Neural progenitor cell (in vitro differentiated cells): Measurements from ENCODE around the gene IFT81.

Experiments
- EZH2 ChIP-seq: fragments of 200-600 bp; sonication (generic); IDR thresholded peaks from 2 replicates; pipeline ENCODE4 v1.6.1; 2017; ENCODE audit warnings: antibody characterized with exemption, mild to moderate bottlenecking, moderate library complexity
- EZH2phosphoT487 ChIP-seq: fragments of 200-600 bp; sonication (generic); IDR thresholded peaks from 2 replicates; pipeline ENCODE4 v1.6.1; 2017; ENCODE audit warnings: antibody characterized with exemption
- TF ChIP-seq, protein P1 (sequence below): fragments of 200-600 bp; sonication (generic); IDR thresholded peaks from 2 replicates; pipeline ENCODE4 v1.5.1; 2017; ENCODE audit warnings: antibody characterized with exemption, mild to moderate bottlenecking

DNA sequence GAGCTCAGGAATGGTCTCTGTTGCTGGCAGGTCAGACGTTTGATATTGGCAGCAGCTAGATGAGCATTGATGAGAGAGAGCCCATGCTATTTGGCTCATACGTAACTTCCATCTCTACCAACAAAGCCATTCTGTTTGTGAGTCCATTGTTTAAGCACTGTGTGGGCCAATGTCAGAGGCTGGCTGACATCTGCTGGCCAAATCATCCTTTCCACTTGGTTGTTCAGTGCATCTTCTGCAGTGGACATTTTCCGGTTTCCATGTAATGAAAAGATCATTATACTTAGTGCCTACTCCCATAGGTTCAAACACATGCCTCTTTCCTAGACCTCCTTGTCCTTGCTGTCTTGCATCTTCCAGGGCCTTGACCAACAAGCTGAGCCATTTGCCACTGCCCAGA lies 59.2 kb downstream of the IFT81 start:
- TF ChIP-seq, protein P1, sequence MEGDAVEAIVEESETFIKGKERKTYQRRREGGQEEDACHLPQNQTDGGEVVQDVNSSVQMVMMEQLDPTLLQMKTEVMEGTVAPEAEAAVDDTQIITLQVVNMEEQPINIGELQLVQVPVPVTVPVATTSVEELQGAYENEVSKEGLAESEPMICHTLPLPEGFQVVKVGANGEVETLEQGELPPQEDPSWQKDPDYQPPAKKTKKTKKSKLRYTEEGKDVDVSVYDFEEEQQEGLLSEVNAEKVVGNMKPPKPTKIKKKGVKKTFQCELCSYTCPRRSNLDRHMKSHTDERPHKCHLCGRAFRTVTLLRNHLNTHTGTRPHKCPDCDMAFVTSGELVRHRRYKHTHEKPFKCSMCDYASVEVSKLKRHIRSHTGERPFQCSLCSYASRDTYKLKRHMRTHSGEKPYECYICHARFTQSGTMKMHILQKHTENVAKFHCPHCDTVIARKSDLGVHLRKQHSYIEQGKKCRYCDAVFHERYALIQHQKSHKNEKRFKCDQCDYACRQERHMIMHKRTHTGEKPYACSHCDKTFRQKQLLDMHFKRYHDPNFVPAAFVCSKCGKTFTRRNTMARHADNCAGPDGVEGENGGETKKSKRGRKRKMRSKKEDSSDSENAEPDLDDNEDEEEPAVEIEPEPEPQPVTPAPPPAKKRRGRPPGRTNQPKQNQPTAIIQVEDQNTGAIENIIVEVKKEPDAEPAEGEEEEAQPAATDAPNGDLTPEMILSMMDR, result no peak
- TF ChIP-seq EZH2 (no peak), EZH2phosphoT487 (no peak)
